Tibial nerve (tissue), 4 donors: Measurements from ENCODE around the gene MAP3K4. TPM values are rescaled to one million over a fixed set of nuclear protein-coding genes. Genes with fewer than 3 reads are reported as not detected.

ENCODE experiments used
- DNase-seq, 2 donors: peaks; one replicate each; pipeline ENCODE4 v3.0.0-alpha.2; 2019; ENCODE audit warnings: low spot score in 2 of 2
- H3K27ac ChIP-seq, 4 donors: fragments of 200-600 bp; sonication (generic) in 3 of 4; one replicate each; pipeline ENCODE4 v1.5.1; 2017 to 2019; ENCODE audit warnings: mild to moderate bottlenecking in 1 of 4
- H3K27me3 ChIP-seq, 2 donors: fragments of 200-600 bp; sonication (generic) in 1 of 2; one replicate each; pipeline versions ENCODE4 v1.5.1 to v1.6.0; 2017 to 2019
- H3K36me3 ChIP-seq, 3 donors: fragments of 200-600 bp; sonication (generic); one replicate each; pipeline ENCODE4 v1.5.1; 2018 to 2019
- H3K4me1 ChIP-seq, 4 donors: fragments of 200-600 bp; sonication (generic) in 3 of 4; one replicate each; pipeline ENCODE4 v1.5.1; 2017 to 2019
- H3K4me3 ChIP-seq, 4 donors: fragments of 200-600 bp; sonication (generic) in 3 of 4; one replicate each; pipeline ENCODE4 v1.5.1; 2017 to 2019; ENCODE audit warnings: mild to moderate bottlenecking in 1 of 4, moderate library complexity in 1 of 4
- H3K9me3 ChIP-seq, 4 donors: fragments of 200-600 bp; sonication (generic) in 3 of 4; one replicate each; pipeline ENCODE4 v1.5.1; 2017 to 2019
- EP300 ChIP-seq, 2 donors: sonication (generic); formaldehyde crosslinking; IDR thresholded peaks; one replicate each; pipeline ENCODE4 v1.6.1; 2017; ENCODE audit warnings: antibody characterized with exemption in 2 of 2, mild to moderate bottlenecking in 1 of 2
- POLR2A ChIP-seq, 2 donors: fragments of 450-650 bp; IDR thresholded peaks; one replicate each; pipeline ENCODE4 v1.6.1; 2017; ENCODE audit warnings: antibody characterized with exemption in 2 of 2, mild to moderate bottlenecking in 2 of 2, moderate library complexity in 2 of 2
- WGBS, 2 donors: methylation state at CpG; one replicate each; pipeline ENCODE4 v1.1.5; 2018; 5-methylcytosine and 5-hydroxymethylcytosine counted together
- total RNA-seq, 4 donors: library from RNA; depleted of rRNA; stranded (reverse); fragments of >200 nt; gene quantifications; one replicate each; pipeline ENCODE4 v1.1.0, GENCODE V29; 2016
- TF ChIP-seq, protein P1 (sequence below), 5 experiments: fragments of 200-600 bp in 3 of 5; fragments of 450-650 bp in 2 of 5; sonication (generic) in 3 of 5; IDR thresholded peaks; one replicate each; pipeline ENCODE4 v1.5.1; 2016 to 2019; ENCODE audit warnings: antibody characterized with exemption in 5 of 5, mild to moderate bottlenecking in 3 of 5, moderate library complexity in 2 of 5

The MAP3K4 gene
- total RNA-seq, 4 donors from 2014 or later, result 42.9 to 63.0 (median 56.0) TPM

DNA sequence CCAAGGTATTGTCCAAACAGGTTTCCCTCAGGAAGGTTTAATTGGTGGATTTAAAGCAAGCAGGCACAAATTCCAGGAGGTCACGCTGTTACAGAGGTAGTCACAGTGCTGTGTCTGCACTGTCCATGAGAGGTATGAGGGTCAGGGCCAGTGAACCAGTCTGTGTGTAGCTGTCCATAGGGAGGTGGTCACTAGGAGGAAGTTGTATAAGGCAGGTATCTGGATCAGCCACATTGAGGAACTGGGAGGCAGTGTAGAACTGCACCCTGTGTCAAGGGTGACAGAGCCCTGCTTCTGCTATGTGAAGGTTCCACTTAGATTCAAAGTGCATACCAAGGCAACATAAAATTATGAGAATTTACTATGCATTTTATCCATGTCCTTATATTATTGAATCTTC is 73.3 kb downstream of the MAP3K4 start:
- H3K4me1 ChIP-seq, result peaks cover 0 to 4% (median 0%) of the 10 kb centered on the region in 4 donors
- DNase-seq, result no peak
- H3K27me3 ChIP-seq, result no peaks in the 10 kb centered on the region
- H3K36me3 ChIP-seq, result peaks cover 0 to 8% (median 0%) of the 10 kb centered on the region in 3 donors
- 88 to 100% methylated on average over 1 of the region's 1 CpG for WGBS, 2 donors
- no peak overlapping the region for H3K4me3 ChIP-seq
- no peak overlapping the region for H3K27ac ChIP-seq
- TF ChIP-seq POLR2A (IDR thresholded peaks at IDR 0.05), result no peak
- TF ChIP-seq EP300 (IDR thresholded peaks at IDR 0.05), result no peak
- TF ChIP-seq, protein P1, sequence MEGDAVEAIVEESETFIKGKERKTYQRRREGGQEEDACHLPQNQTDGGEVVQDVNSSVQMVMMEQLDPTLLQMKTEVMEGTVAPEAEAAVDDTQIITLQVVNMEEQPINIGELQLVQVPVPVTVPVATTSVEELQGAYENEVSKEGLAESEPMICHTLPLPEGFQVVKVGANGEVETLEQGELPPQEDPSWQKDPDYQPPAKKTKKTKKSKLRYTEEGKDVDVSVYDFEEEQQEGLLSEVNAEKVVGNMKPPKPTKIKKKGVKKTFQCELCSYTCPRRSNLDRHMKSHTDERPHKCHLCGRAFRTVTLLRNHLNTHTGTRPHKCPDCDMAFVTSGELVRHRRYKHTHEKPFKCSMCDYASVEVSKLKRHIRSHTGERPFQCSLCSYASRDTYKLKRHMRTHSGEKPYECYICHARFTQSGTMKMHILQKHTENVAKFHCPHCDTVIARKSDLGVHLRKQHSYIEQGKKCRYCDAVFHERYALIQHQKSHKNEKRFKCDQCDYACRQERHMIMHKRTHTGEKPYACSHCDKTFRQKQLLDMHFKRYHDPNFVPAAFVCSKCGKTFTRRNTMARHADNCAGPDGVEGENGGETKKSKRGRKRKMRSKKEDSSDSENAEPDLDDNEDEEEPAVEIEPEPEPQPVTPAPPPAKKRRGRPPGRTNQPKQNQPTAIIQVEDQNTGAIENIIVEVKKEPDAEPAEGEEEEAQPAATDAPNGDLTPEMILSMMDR (IDR thresholded peaks at IDR 0.05), result no peak
- H3K9me3 ChIP-seq, result peaks cover 0 to 3% (median 0%) of the 10 kb centered on the region in 4 donors

DNA sequence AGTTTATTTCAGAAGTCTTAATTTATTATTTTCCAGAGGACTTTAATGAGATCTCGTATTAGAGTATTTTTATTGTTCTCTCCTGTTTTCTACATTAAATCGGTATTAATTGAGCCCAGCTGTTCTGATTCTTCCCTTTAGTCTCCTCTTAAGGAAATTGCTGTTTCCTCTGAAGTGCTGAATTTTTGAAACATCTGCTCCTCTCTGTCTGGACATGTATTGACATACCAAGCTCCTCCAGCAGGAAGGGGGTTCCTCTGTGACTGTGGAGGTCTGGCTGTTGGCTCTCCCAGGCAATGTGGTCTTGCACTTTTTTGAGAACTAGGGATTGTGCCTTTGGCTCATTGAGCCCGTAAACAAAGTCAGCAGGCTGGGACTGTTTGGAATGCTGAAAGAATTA is 74.9 kb downstream of the MAP3K4 start:
- no peaks in the 10 kb centered on the region for H3K27me3 ChIP-seq
- no peak for DNase-seq
- peaks cover 0 to 1% (median 0%) of the 10 kb centered on the region in 4 donors for H3K9me3 ChIP-seq
- WGBS, 2 donors, result 71 to 74% methylated on average over 3 of the region's 3 CpGs
- TF ChIP-seq POLR2A (IDR thresholded peaks at IDR 0.05) (no peak), EP300 (IDR thresholded peaks at IDR 0.05) (no peak)
- TF ChIP-seq, protein P1 (IDR thresholded peaks at IDR 0.05), result no peak
- peaks cover 0 to 4% (median 0%) of the 10 kb centered on the region in 4 donors for H3K4me1 ChIP-seq
- no peak overlapping the region for H3K27ac ChIP-seq
- peaks cover 0 to 11% (median 0%) of the 10 kb centered on the region in 3 donors for H3K36me3 ChIP-seq
- H3K4me3 ChIP-seq, result no peak overlapping the region

DNA sequence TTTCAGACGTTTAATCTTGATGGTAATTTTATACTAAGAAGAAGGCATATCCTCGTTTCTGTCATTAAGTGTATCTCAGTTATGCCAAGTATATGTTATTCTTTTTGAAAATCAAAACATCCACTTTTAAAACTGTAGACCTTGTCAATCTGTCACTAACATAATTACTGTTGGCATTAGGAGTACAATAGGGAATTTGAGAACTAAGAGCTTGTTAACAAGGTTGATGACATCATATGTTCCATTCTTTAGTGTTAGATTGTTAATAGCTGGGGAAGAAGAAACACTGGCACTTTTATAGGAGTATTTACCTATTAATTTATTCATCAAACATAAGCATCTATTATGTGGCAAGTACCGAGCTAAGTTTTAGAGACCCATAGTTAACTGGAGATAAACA is 76.2 kb downstream of the MAP3K4 start:
- Histone ChIP-seq H3K4me1 (peaks cover 0 to 4% (median 0%) of the 10 kb centered on the region in 4 donors), H3K36me3 (peaks cover 0 to 13% (median 0%) of the 10 kb centered on the region in 3 donors), H3K9me3 (no peaks in the 10 kb centered on the region), H3K27me3 (no peaks in the 10 kb centered on the region), H3K27ac (no peak overlapping the region), H3K4me3 (no peak overlapping the region)
- TF ChIP-seq, protein P1 (IDR thresholded peaks at IDR 0.05), result no peak
- TF ChIP-seq EP300 (IDR thresholded peaks at IDR 0.05) (no peak), POLR2A (IDR thresholded peaks at IDR 0.05) (no peak)
- DNase-seq, result no peak
- 53 to 62% methylated on average over 3 of the region's 3 CpGs for WGBS, 2 donors

DNA sequence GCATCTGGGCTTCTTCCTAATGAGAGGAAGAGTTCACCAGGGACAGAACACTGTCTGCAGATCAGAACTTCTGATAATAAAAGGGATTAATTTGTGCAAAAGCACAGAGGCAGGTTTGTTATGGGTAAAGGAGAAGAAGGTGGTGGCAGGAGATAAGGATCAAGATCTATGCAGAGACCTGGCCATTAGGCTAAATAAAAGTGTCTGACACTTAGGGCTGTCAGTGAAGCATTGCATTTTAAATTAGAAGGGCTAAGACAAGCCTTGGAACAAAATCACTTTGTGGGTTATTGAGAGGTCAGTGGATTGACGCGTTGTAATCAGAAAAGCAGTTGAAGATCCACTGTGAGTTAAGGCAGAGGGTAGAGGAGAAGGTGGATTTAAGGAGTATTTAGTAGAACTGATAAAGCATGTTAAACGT is 76.8 kb downstream of the MAP3K4 start:
- WGBS, 2 donors, result 55 to 69% methylated on average over 3 of the region's 3 CpGs
- TF ChIP-seq EP300 (IDR thresholded peaks at IDR 0.05), result no peak
- TF ChIP-seq POLR2A (IDR thresholded peaks at IDR 0.05), result no peak
- TF ChIP-seq, protein P1 (IDR thresholded peaks at IDR 0.05), result no peak
- Histone ChIP-seq H3K4me1 (peaks cover 0 to 4% (median 0%) of the 10 kb centered on the region in 4 donors), H3K27ac (no peak overlapping the region), H3K36me3 (peaks cover 0 to 13% (median 0%) of the 10 kb centered on the region in 3 donors), H3K9me3 (no peaks in the 10 kb centered on the region), H3K27me3 (no peaks in the 10 kb centered on the region), H3K4me3 (no peak overlapping the region)
- DNase-seq, result no peak

DNA sequence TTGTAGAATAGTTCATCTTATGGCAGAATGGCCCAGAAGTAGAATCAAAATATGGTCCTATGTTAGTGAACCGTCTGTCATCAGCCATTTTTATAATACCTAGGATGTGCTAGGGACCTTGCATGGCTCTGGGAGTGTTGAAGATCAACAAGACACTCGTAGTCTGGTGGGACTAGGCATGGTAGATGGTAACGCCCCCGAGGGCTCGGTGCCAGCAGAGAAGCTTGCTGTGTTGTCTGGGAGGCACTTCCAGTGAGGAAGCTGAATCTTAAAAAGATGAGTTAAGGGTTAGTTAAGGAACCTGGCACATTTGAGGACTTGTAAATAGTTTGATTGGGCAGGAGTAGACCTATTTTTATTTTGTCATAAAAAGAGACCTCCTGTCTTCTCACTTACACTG is 82.4 kb downstream of the MAP3K4 start:
- no peak for DNase-seq
- Histone ChIP-seq H3K36me3 (peaks cover 0 to 64% (median 3%) of the 10 kb centered on the region in 3 donors), H3K9me3 (no peaks in the 10 kb centered on the region), H3K4me1 (no peaks in the 10 kb centered on the region), H3K27me3 (no peaks in the 10 kb centered on the region), H3K4me3 (no peak overlapping the region), H3K27ac (no peak overlapping the region)
- TF ChIP-seq, protein P1 (IDR thresholded peaks at IDR 0.05), result no peak
- WGBS, 2 donors, result 52 to 72% methylated on average over 5 of the region's 5 CpGs
